Neural progenitor cell (in vitro differentiated cells): Measurements from ENCODE around the gene SEC14L1. TPM values are rescaled to one million over a fixed set of nuclear protein-coding genes. Genes with fewer than 3 reads are reported as not detected.
A peak's percentile ranks its signal among the peaks of the same experiment; 100 is the strongest.

Experiments
- DNase-seq: peaks from one replicate; pipeline ENCODE4 v3.0.0-alpha.2; 2016; ENCODE audit warnings: low spot score
- H2AFZ ChIP-seq: fragments of 200-600 bp; sonication (generic); replicated peaks from 2 replicates; pipeline ENCODE4 v1.6.1; 2016; ENCODE audit warnings: antibody characterized with exemption
- H3F3A ChIP-seq: fragments of 200-600 bp; sonication (generic); 2 replicates; pipeline ENCODE4 v1.6.1; 2016; ENCODE audit warnings: antibody characterized with exemption, low read depth
- H3K27ac ChIP-seq: fragments of 200-600 bp; sonication (generic); 2 replicates; pipeline ENCODE4 v1.5.1; 2016; ENCODE audit warnings: mild to moderate bottlenecking
- H3K27me3 ChIP-seq: fragments of 200-600 bp; sonication (generic); 2 replicates; pipeline ENCODE4 v1.6.1; 2016; ENCODE audit warnings: mild to moderate bottlenecking, moderate library complexity
- H3K36me3 ChIP-seq: fragments of 200-600 bp; sonication (generic); 2 replicates; pipeline ENCODE4 v1.5.1; 2016
- H3K4me1 ChIP-seq: fragments of 200-600 bp; sonication (generic); 2 replicates; pipeline ENCODE4 v1.6.1; 2016; ENCODE audit warnings: mixed run types
- H3K4me2 ChIP-seq: fragments of 200-600 bp; sonication (generic); 2 replicates; pipeline ENCODE4 v1.6.1; 2016
- H3K4me3 ChIP-seq: fragments of 200-600 bp; sonication (generic); 2 replicates; pipeline ENCODE4 v1.5.1; 2016
- H3K79me2 ChIP-seq: fragments of 200-600 bp; sonication (generic); 2 replicates; pipeline ENCODE4 v1.6.1; 2016; ENCODE audit warnings: low read depth
- H3K9ac ChIP-seq: fragments of 200-600 bp; sonication (generic); 2 replicates; pipeline ENCODE4 v1.6.1; 2016
- H3K9me3 ChIP-seq: fragments of 200-600 bp; sonication (generic); 2 replicates; pipeline ENCODE4 v1.5.1; 2016; ENCODE audit warnings: low read depth
- H4K20me1 ChIP-seq: fragments of 200-600 bp; sonication (generic); 2 replicates; pipeline ENCODE4 v1.6.1; 2016; ENCODE audit warnings: low read depth
- H3K27ac Mint-ChIP-seq: 3 replicates; pipeline ENCODE4 v1.8.0; 2021; ENCODE audit warnings: mixed read lengths
- H3K27me3 Mint-ChIP-seq: 2 replicates; pipeline ENCODE4 v1.8.0; 2022; ENCODE audit warnings: low read depth, mild to moderate bottlenecking, inconsistent platforms, moderate library complexity, mixed read lengths; ENCODE audit not compliant: insufficient read depth
- H3K36me3 Mint-ChIP-seq: 3 replicates; pipeline ENCODE4 v1.8.0; 2021; ENCODE audit warnings: mixed read lengths
- H3K4me1 Mint-ChIP-seq: 3 replicates; pipeline ENCODE4 v1.8.0; 2021; ENCODE audit warnings: mixed read lengths
- H3K4me3 Mint-ChIP-seq: 3 replicates; pipeline ENCODE4 v1.8.0; 2021; ENCODE audit warnings: mild to moderate bottlenecking, moderate library complexity, mixed read lengths
- H3K9me3 Mint-ChIP-seq: 3 replicates; pipeline ENCODE4 v1.8.0; 2020; ENCODE audit warnings: mixed read lengths
- EZH2 ChIP-seq: fragments of 200-600 bp; sonication (generic); IDR thresholded peaks from 2 replicates; pipeline ENCODE4 v1.6.1; 2017; ENCODE audit warnings: antibody characterized with exemption, mild to moderate bottlenecking, moderate library complexity
- EZH2phosphoT487 ChIP-seq: fragments of 200-600 bp; sonication (generic); IDR thresholded peaks from 2 replicates; pipeline ENCODE4 v1.6.1; 2017; ENCODE audit warnings: antibody characterized with exemption
- total RNA-seq: library from RNA; depleted of rRNA; stranded (reverse); fragments of >200 nt; gene quantifications from 2 replicates; pipeline ENCODE4 v1.2.3, GENCODE V29; 2015; ENCODE audit warnings: low replicate concordance
- TF ChIP-seq, protein P1 (sequence below): fragments of 200-600 bp; sonication (generic); IDR thresholded peaks from 2 replicates; pipeline ENCODE4 v1.5.1; 2017; ENCODE audit warnings: antibody characterized with exemption, mild to moderate bottlenecking

SEC14L1 gene
- total RNA-seq, 1 donor from 2014 or later, result 75.0 TPM

DNA sequence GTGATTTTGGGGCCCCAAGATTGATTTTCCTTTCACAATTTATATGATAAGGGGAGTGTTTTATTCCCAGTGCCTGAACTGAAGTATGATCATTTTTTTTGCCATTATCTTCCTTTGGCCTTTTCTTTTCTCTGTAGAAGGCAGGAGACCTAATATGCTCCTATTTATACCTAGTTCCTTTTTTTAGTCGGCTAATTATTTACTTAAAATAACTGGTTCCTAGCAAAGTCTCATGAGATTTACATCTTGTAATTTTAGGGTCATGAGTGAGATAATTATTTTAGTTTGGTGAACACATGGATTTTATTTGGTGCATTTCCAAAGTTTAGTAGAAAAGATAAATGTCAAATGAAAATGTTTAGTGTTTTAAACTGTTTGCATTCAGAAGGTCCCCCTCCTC, 24.8 kb downstream of the SEC14L1 start:
- no peak overlapping the region for H3K9ac ChIP-seq
- no peaks in the 10 kb centered on the region for H3K9me3 ChIP-seq
- H3K27me3 ChIP-seq, result no peaks in the 10 kb centered on the region
- no peak overlapping the region for H3K4me3 ChIP-seq
- peak overlapping the region; percentile 69 for H3K4me2 ChIP-seq
- Mint-ChIP-seq H3K27ac (no peak overlapping the region), H3K9me3 (peaks cover 35% of the 10 kb centered on the region), H3K36me3 (peaks cover 33% of the 10 kb centered on the region), H3K4me3 (no peak overlapping the region), H3K27me3 (no peaks in the 10 kb centered on the region), H3K4me1 (peaks cover 39% of the 10 kb centered on the region)
- peaks cover 74% of the 10 kb centered on the region for H3K79me2 ChIP-seq
- no peaks in the 10 kb centered on the region for H3K36me3 ChIP-seq
- peaks cover 79% of the 10 kb centered on the region for H3K4me1 ChIP-seq
- peaks cover 51% of the 10 kb centered on the region for H3F3A ChIP-seq
- no peak for DNase-seq
- H3K27ac ChIP-seq, result peak overlapping the region; percentile 96
- H2AFZ ChIP-seq, result no peak overlapping the region
- TF ChIP-seq, protein P1, sequence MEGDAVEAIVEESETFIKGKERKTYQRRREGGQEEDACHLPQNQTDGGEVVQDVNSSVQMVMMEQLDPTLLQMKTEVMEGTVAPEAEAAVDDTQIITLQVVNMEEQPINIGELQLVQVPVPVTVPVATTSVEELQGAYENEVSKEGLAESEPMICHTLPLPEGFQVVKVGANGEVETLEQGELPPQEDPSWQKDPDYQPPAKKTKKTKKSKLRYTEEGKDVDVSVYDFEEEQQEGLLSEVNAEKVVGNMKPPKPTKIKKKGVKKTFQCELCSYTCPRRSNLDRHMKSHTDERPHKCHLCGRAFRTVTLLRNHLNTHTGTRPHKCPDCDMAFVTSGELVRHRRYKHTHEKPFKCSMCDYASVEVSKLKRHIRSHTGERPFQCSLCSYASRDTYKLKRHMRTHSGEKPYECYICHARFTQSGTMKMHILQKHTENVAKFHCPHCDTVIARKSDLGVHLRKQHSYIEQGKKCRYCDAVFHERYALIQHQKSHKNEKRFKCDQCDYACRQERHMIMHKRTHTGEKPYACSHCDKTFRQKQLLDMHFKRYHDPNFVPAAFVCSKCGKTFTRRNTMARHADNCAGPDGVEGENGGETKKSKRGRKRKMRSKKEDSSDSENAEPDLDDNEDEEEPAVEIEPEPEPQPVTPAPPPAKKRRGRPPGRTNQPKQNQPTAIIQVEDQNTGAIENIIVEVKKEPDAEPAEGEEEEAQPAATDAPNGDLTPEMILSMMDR, result no peak
- TF ChIP-seq EZH2phosphoT487 (no peak), EZH2 (no peak)
- peaks cover 32% of the 10 kb centered on the region for H4K20me1 ChIP-seq

DNA sequence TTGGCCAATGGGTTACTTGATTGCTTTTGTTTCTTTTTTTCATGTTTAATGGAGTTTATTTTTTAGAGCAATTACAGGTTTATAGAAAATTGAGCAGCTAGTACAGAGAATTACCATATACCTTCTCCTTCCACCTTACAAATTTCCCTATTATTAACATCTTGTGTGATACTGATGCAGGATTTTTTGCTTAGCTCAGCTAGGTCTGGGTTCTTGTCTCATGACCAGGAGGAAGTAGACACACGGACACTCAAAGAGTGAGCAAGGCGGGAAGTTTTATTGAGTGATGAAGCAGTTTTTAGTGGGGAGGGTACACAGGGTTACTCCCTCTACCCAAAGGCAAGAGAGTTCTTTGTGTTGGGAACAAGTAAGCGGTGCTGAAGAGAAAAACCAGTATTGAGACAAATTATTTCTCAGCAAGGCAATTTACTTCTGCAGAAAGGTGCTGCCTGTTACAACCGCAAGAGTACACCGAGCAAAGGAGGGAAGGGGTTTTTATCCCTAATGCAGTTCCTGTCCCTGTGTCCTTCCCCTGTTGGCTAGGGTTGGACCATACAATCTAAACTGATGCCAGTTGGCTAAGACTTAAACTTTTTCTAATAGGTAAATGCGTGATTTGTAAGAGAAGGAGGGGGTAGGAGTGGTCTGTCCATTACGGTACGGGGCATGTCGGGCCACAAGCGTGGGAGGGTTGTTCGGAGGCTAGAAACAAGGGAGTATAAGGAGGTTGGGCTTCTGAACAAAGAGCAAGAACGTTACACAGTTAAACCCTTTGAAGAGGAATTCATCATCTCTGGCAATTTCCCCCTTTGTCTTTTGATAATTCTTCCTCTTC, 26.9 kb downstream of the SEC14L1 start:
- H3K79me2 ChIP-seq, result peaks cover 81% of the 10 kb centered on the region
- peaks cover 30% of the 10 kb centered on the region for H3K4me1 Mint-ChIP-seq
- H3K27me3 Mint-ChIP-seq, result no peaks in the 10 kb centered on the region
- H2AFZ ChIP-seq, result no peak overlapping the region
- no peak overlapping the region for H3K4me3 Mint-ChIP-seq
- no peaks in the 10 kb centered on the region for H3K36me3 ChIP-seq
- H3F3A ChIP-seq, result peaks cover 53% of the 10 kb centered on the region
- H3K4me3 ChIP-seq, result no peak overlapping the region
- peak overlapping the region; percentile 16 for H3K27ac ChIP-seq
- H3K9me3 ChIP-seq, result no peaks in the 10 kb centered on the region
- peaks cover 49% of the 10 kb centered on the region for H3K9me3 Mint-ChIP-seq
- H3K36me3 Mint-ChIP-seq, result peaks cover 43% of the 10 kb centered on the region
- H3K27ac Mint-ChIP-seq, result no peak overlapping the region
- TF ChIP-seq EZH2, result no peak
- TF ChIP-seq EZH2phosphoT487, result no peak
- TF ChIP-seq, protein P1, result no peak
- no peak for DNase-seq
- peak overlapping the region; percentile 25 for H3K4me2 ChIP-seq
- no peaks in the 10 kb centered on the region for H3K27me3 ChIP-seq
- H3K9ac ChIP-seq, result no peak overlapping the region
- H4K20me1 ChIP-seq, result peaks cover 27% of the 10 kb centered on the region
- peaks cover 95% of the 10 kb centered on the region for H3K4me1 ChIP-seq

GRCh38 chr17:77173104-77173503, 32.3 kb downstream of the SEC14L1 start:
- Mint-ChIP-seq H3K27ac (no peak overlapping the region), H3K36me3 (peaks cover 56% of the 10 kb centered on the region), H3K9me3 (peaks cover 68% of the 10 kb centered on the region), H3K27me3 (no peaks in the 10 kb centered on the region), H3K4me1 (peaks cover 3% of the 10 kb centered on the region), H3K4me3 (peak overlapping the region; percentile 6)
- no peak overlapping the region for H3K4me3 ChIP-seq
- peaks cover 91% of the 10 kb centered on the region for H3K4me1 ChIP-seq
- TF ChIP-seq, protein P1, result no peak
- no peak for TF ChIP-seq EZH2
- TF ChIP-seq EZH2phosphoT487, result no peak
- H3F3A ChIP-seq, result peaks cover 50% of the 10 kb centered on the region
- no peak for DNase-seq
- H3K27ac ChIP-seq, result peak overlapping the region; percentile 26
- no peaks in the 10 kb centered on the region for H3K9me3 ChIP-seq
- no peak overlapping the region for H2AFZ ChIP-seq
- no peaks in the 10 kb centered on the region for H3K36me3 ChIP-seq
- peaks cover 76% of the 10 kb centered on the region for H3K79me2 ChIP-seq
- H3K9ac ChIP-seq, result no peak overlapping the region
- H4K20me1 ChIP-seq, result peaks cover 8% of the 10 kb centered on the region
- no peaks in the 10 kb centered on the region for H3K27me3 ChIP-seq
- H3K4me2 ChIP-seq, result peak overlapping the region; percentile 58
